ENCODE measurements around the gene RAC3. TPM values are rescaled to one million over a fixed set of nuclear protein-coding genes. Genes with fewer than 3 reads are reported as not detected.

RAC3 gene
- total and polyA plus RNA-seq, 9 of the 15 experiments (the other 6 are each of a cell fraction or from before 2014, with no cell fraction given) = 0.23 to 292 (median 118) TPM

DNA sequence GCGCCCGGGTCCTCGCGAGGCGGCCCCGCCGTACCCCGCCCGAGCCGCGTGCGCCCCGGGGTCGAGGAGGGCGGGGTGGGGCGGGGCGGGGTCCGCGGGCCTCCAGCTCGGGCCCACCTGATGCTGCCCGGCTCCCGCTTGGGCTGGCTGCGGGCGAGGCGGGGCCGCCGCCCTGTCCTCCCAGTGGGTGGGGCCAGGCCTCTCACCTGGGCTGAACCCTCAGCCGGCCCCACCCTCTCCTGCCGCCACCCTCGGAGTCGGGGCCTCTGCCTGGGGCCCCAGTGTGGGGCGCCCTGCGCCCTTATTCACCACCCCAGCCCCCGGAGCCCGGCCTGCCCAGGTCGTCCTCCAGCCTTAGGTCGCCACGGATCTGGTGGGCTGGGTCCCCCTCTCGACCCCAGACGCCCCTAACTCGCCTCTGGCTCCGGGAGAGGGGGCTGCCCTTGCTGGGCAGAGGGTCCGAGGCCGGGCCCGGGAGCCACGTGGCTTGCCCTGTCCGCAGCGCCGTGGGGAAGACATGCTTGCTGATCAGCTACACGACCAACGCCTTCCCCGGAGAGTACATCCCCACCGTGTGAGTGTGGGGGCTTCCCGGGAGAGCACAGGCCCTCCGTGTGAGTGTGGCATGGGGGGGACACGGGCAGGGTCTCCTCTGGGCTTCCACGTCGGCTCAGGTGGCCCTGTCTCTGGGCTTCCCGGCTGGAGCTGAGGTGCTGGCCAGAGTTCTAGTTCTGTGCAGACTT is 578 bp downstream of the RAC3 start:
- ATAC-seq = peak; percentile 70
- in situ Hi-C loops (cut with MboI) = loop anchor here (5.0 kb wide), 1 partner anchor 125 kb away; no protein-coding TSS in a partner anchor
- BruUV-seq (replicated peaks) = no TSS peak
- intact Hi-C loops (cut with micrococcal nuclease) = loop anchor here (1.0 to 10.0 kb wide), 3 partner anchors 9 to 313 kb away; partner anchors contain the start of genes FASN and LRRC45
- peak overlapping the region; percentile 84 for H3K27ac ChIP-seq (ENCODE audit: extremely low read depth, low read depth, low read length)
- H3K9ac ChIP-seq (ENCODE audit: insufficient read depth in 1 of 2, low read depth in 2 of 2, low read length in 2 of 2) = peak overlapping the region; percentile 87 to 97
- H3K9me1 ChIP-seq (ENCODE audit: control insufficient read depth, insufficient read depth, low read length) = peaks cover 6% of the 10 kb centered on the region
- no peaks in the 10 kb centered on the region for H3K9me3 ChIP-seq (replicated peaks; ENCODE audit: control insufficient read depth, insufficient read depth, low read depth, low read length)
- H3K4me1 ChIP-seq (replicated peaks in 1 of 2; ENCODE audit: control insufficient read depth in 2 of 2, insufficient read depth in 2 of 2, low read length in 2 of 2) = peaks cover 27 to 89% of the 10 kb centered on the region in 2 experiments
- H3K27me3 ChIP-seq (ENCODE audit: control insufficient read depth in 2 of 2, insufficient read depth in 2 of 2, low read length in 2 of 2) = no peaks in the 10 kb centered on the region
- peaks cover 18% of the 10 kb centered on the region; the same call in 1 of the 2 replicates for H4K20me1 ChIP-seq (replicated peaks; ENCODE audit: control insufficient read depth, insufficient read depth, low read length)
- H3K4me3 ChIP-seq = peak overlapping the region; percentile 62
- FAIRE-seq = peak; percentile 32
- peak overlapping the region; percentile 90 for H3K4me2 ChIP-seq (ENCODE audit: insufficient read depth, low read length)
- WGBS (ENCODE audit: insufficient coverage, low coverage, missing lambda C conversion rate) = 1% methylated on average over 23 of the region's 59 CpGs
- peaks cover 40% of the 10 kb centered on the region; the same call in 2 of the 3 replicates for H3K36me3 ChIP-seq (ENCODE audit: control insufficient read depth, insufficient read depth, low read length)
- DNase-seq (ENCODE audit: extremely low read depth in 1 of 4, low spot score in 3 of 4) = peak; percentile 86 to 90 (median 88)
- CTCF ChIA-PET (ENCODE audit: low intra/inter-chr PET ratio) = interaction anchor here (2.4 kb wide), 1 partner anchor 122 kb away, joined by 27 read pairs; no protein-coding TSS in a partner anchor
- H3K79me2 ChIP-seq (ENCODE audit: control insufficient read depth, insufficient read depth, low read length) = peaks cover 38% of the 10 kb centered on the region
- peak overlapping the region; percentile 81 for H2AFZ ChIP-seq (ENCODE audit: low read depth, low read length)
- POLR2A ChIA-PET = interaction anchor here (0.5 to 6.4 kb wide), 3 partner anchors 10 to 175 kb away, joined by 3 to 51 read pairs (median 4); partner anchors contain the start of genes CENPX and LRRC45
- peak in 1 of 2 experiments; percentile 71; a peak in 1 of 4 replicates for TF ChIP-seq NONO (IDR thresholded peaks at IDR 0.05; ENCODE audit: low read depth in 2 of 2, low read length in 1 of 2)
- no peak for TF ChIP-seq SOX6 (IDR thresholded peaks at IDR 0.05)
- TF ChIP-seq CSDE1 (IDR thresholded peaks at IDR 0.05) = no peak
- TF ChIP-seq, protein P1, sequence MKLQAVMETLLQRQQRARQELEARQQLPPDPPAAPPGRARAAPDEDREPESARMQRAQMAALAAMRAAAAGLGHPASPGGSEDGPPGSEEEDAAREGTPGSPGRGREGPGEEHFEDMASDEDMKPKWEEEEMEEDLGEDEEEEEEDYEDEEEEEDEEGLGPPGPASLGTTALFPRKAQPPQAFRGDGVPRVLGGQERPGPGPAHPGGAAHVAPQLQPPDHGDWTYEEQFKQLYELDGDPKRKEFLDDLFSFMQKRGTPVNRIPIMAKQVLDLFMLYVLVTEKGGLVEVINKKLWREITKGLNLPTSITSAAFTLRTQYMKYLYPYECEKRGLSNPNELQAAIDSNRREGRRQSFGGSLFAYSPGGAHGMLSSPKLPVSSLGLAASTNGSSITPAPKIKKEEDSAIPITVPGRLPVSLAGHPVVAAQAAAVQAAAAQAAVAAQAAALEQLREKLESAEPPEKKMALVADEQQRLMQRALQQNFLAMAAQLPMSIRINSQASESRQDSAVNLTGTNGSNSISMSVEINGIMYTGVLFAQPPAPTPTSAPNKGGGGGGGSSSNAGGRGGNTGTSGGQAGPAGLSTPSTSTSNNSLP (IDR thresholded peaks at IDR 0.05; ENCODE audit: borderline replicate concordance, low read depth, low read length) = no peak
- TF ChIP-seq, protein P2, sequence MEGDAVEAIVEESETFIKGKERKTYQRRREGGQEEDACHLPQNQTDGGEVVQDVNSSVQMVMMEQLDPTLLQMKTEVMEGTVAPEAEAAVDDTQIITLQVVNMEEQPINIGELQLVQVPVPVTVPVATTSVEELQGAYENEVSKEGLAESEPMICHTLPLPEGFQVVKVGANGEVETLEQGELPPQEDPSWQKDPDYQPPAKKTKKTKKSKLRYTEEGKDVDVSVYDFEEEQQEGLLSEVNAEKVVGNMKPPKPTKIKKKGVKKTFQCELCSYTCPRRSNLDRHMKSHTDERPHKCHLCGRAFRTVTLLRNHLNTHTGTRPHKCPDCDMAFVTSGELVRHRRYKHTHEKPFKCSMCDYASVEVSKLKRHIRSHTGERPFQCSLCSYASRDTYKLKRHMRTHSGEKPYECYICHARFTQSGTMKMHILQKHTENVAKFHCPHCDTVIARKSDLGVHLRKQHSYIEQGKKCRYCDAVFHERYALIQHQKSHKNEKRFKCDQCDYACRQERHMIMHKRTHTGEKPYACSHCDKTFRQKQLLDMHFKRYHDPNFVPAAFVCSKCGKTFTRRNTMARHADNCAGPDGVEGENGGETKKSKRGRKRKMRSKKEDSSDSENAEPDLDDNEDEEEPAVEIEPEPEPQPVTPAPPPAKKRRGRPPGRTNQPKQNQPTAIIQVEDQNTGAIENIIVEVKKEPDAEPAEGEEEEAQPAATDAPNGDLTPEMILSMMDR (IDR thresholded peaks at IDR 0.05 in 2 of 3, conservative IDR thresholded peaks at IDR 0.05 in 1 of 3; ENCODE audit: insufficient read depth in 2 of 3, low read depth in 1 of 3, low read length in 3 of 3) = peak in 1 of 3 experiments; percentile 26; a peak in 2 of 6 replicates
- TF ChIP-seq SIN3A (IDR thresholded peaks at IDR 0.05; ENCODE audit: borderline replicate concordance in 2 of 2, control insufficient read depth in 1 of 2, low read depth in 2 of 2, low read length in 2 of 2) = peak; percentile 39 to 56; a peak in 2 of 4 replicates
- TF ChIP-seq CXXC5 (CRISPR knock-in tag; IDR thresholded peaks at IDR 0.05) = peak; percentile 61
- TF ChIP-seq SAP30 (IDR thresholded peaks at IDR 0.05; ENCODE audit: borderline replicate concordance, insufficient read depth, low read depth, low read length, poor library complexity, severe bottlenecking) = peak; percentile 68
- TF ChIP-seq GABPB1 (CRISPR knock-in tag; IDR thresholded peaks at IDR 0.05) = 0 out of 2 replicates have a peak, but pooled peaks have one; percentile 32
- TF ChIP-seq GATAD2B (IDR thresholded peaks at IDR 0.05; ENCODE audit: borderline replicate concordance) = peak; percentile 44; the same call in 1 of the 2 replicates
- no peak for TF ChIP-seq CGGBP1 (CRISPR knock-in tag; IDR thresholded peaks at IDR 0.05)
- TF ChIP-seq ZFX (CRISPR knock-in tag; IDR thresholded peaks at IDR 0.05) = peak; percentile 78
- peak; percentile 63 for TF ChIP-seq RB1 (IDR thresholded peaks at IDR 0.05; ENCODE audit: low read depth)
- TF ChIP-seq, protein P3, sequence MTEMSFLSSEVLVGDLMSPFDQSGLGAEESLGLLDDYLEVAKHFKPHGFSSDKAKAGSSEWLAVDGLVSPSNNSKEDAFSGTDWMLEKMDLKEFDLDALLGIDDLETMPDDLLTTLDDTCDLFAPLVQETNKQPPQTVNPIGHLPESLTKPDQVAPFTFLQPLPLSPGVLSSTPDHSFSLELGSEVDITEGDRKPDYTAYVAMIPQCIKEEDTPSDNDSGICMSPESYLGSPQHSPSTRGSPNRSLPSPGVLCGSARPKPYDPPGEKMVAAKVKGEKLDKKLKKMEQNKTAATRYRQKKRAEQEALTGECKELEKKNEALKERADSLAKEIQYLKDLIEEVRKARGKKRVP (CRISPR knock-in tag; IDR thresholded peaks at IDR 0.05) = no peak
- TF ChIP-seq SMARCA4 (IDR thresholded peaks at IDR 0.05) = 0 out of 2 replicates have a peak, but pooled peaks have one; percentile 18

Data from K562 (cell line).